ENCODE data around the gene GHDC. TPM values are rescaled to one million over a fixed set of nuclear protein-coding genes. Genes with fewer than 3 reads are reported as not detected.

GHDC gene
- total and polyA plus RNA-seq, 2 of the 13 experiments (the other 11 are each of a cell fraction or from before 2014, with no cell fraction given) = 15.4 to 22.5 TPM

DNA sequence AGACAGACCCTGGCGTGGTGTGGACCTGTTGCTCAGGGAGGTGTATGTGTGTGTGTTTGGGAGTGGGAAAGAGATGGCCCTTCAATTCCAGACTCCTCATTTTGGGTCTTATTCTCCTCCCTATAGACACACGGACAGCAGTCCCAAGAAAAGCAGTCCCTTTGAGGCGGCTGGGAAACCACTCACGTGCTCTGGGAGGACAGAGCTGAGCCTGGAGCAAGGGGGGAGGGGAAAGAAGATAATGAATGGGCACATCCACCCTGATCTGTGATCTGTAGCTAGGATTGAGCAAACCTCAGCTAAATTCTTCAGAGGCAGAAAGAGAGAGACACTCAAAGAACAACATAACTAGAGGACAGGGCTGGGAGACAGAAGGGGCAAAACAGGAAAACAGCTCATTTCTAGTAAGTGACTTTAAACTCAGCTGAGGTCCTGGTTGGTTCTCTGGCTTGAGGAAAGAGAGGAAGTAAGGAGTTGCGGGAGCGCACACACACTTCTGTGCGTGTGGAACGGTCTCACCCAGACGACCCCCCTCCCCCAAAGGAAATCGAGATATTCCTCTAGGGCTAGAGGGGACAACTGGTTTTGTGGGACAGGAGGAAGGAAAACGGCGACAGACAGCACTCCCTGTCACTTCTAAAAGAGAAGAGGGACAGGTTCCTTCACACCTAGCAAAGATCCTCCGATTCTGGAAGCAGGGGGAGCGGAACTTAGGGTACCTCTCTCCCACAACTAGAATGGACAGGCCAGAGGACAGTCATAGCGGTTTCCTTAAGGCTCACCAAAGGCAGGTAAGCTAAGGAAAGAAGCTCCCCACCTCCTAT lies 40.2 kb downstream of the GHDC start (continued):
- TF ChIP-seq KMT2A (CRISPR knock-in tag; IDR thresholded peaks at IDR 0.05) (peak; percentile 17; the same call in 1 of the 2 replicates), MYC (CRISPR knock-in tag; IDR thresholded peaks at IDR 0.05; ENCODE audit: borderline replicate concordance) (peak; percentile 63; the same call in 1 of the 2 replicates), ZSCAN20 (CRISPR knock-in tag; IDR thresholded peaks at IDR 0.05; ENCODE audit: borderline replicate concordance) (no peak), SIX4 (CRISPR knock-in tag; IDR thresholded peaks at IDR 0.05) (0 out of 2 replicates have a peak, but pooled peaks have one; percentile 10), NAIF1 (CRISPR knock-in tag; IDR thresholded peaks at IDR 0.05; ENCODE audit: borderline replicate concordance) (0 out of 2 replicates have a peak, but pooled peaks have one; percentile 49), MXD4 (CRISPR knock-in tag; IDR thresholded peaks at IDR 0.05) (peak; percentile 82; the same call in 1 of the 2 replicates), POGK (CRISPR knock-in tag; conservative IDR thresholded peaks at IDR 0.05) (0 out of 2 replicates have a peak, but pooled peaks have one; percentile 35), PRPF4 (IDR thresholded peaks at IDR 0.05; ENCODE audit: low read depth, low read length, poor library complexity, severe bottlenecking) (peak; percentile 22), ZNF367 (CRISPR knock-in tag; IDR thresholded peaks at IDR 0.05; ENCODE audit: borderline replicate concordance) (0 out of 2 replicates have a peak, but pooled peaks have one; percentile 45), CHCHD3 (CRISPR knock-in tag; IDR thresholded peaks at IDR 0.05) (no peak), HBP1 (CRISPR knock-in tag; IDR thresholded peaks at IDR 0.05; ENCODE audit: low read depth) (peak; percentile 80; the same call in 1 of the 2 replicates), CEBPB (IDR thresholded peaks at IDR 0.05; ENCODE audit: borderline replicate concordance, low read depth, low read length) (peak; percentile 41; the same call in 1 of the 2 replicates), FOXA3 (CRISPR knock-in tag; IDR thresholded peaks at IDR 0.05) (no peak), ZNF317 (CRISPR knock-in tag; IDR thresholded peaks at IDR 0.05) (0 out of 2 replicates have a peak, but pooled peaks have one; percentile 21), CBFB (CRISPR knock-in tag; IDR thresholded peaks at IDR 0.05) (no peak; the same call in 1 of the 2 replicates), ZNF205 (CRISPR knock-in tag; IDR thresholded peaks at IDR 0.05) (0 out of 2 replicates have a peak, but pooled peaks have one; percentile 73)
- TF ChIP-seq, protein P1, sequence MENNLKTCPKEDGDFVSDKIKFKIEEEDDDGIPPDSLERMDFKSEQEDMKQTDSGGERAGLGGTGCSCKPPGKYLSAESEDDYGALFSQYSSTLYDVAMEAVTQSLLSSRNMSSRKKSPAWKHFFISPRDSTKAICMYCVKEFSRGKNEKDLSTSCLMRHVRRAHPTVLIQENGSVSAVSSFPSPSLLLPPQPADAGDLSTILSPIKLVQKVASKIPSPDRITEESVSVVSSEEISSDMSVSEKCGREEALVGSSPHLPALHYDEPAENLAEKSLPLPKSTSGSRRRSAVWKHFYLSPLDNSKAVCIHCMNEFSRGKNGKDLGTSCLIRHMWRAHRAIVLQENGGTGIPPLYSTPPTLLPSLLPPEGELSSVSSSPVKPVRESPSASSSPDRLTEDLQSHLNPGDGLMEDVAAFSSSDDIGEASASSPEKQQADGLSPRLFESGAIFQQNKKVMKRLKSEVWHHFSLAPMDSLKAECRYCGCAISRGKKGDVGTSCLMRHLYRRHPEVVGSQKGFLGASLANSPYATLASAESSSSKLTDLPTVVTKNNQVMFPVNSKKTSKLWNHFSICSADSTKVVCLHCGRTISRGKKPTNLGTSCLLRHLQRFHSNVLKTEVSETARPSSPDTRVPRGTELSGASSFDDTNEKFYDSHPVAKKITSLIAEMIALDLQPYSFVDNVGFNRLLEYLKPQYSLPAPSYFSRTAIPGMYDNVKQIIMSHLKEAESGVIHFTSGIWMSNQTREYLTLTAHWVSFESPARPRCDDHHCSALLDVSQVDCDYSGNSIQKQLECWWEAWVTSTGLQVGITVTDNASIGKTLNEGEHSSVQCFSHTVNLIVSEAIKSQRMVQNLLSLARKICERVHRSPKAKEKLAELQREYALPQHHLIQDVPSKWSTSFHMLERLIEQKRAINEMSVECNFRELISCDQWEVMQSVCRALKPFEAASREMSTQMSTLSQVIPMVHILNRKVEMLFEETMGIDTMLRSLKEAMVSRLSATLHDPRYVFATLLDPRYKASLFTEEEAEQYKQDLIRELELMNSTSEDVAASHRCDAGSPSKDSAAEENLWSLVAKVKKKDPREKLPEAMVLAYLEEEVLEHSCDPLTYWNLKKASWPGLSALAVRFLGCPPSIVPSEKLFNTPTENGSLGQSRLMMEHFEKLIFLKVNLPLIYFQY (CRISPR knock-in tag; IDR thresholded peaks at IDR 0.05; ENCODE audit: borderline replicate concordance) = peak; percentile 0; the same call in 1 of the 2 replicates
- TF ChIP-seq, protein P2, sequence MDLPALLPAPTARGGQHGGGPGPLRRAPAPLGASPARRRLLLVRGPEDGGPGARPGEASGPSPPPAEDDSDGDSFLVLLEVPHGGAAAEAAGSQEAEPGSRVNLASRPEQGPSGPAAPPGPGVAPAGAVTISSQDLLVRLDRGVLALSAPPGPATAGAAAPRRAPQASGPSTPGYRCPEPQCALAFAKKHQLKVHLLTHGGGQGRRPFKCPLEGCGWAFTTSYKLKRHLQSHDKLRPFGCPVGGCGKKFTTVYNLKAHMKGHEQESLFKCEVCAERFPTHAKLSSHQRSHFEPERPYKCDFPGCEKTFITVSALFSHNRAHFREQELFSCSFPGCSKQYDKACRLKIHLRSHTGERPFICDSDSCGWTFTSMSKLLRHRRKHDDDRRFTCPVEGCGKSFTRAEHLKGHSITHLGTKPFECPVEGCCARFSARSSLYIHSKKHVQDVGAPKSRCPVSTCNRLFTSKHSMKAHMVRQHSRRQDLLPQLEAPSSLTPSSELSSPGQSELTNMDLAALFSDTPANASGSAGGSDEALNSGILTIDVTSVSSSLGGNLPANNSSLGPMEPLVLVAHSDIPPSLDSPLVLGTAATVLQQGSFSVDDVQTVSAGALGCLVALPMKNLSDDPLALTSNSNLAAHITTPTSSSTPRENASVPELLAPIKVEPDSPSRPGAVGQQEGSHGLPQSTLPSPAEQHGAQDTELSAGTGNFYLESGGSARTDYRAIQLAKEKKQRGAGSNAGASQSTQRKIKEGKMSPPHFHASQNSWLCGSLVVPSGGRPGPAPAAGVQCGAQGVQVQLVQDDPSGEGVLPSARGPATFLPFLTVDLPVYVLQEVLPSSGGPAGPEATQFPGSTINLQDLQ (CRISPR knock-in tag; IDR thresholded peaks at IDR 0.05) = 0 out of 2 replicates have a peak, but pooled peaks have one; percentile 37
